ENCODE results near the gene RSRP1. TPM values are rescaled to one million over a fixed set of nuclear protein-coding genes. Genes with fewer than 3 reads are reported as not detected.
"Not testable (repeated sequence)": the region's sequence is repeated elsewhere in the genome, so short reads cannot be mapped to it uniquely, and the experiment has no call there.

Gene RSRP1
- polyA plus RNA-seq, 1 donor, result 176 TPM

DNA sequence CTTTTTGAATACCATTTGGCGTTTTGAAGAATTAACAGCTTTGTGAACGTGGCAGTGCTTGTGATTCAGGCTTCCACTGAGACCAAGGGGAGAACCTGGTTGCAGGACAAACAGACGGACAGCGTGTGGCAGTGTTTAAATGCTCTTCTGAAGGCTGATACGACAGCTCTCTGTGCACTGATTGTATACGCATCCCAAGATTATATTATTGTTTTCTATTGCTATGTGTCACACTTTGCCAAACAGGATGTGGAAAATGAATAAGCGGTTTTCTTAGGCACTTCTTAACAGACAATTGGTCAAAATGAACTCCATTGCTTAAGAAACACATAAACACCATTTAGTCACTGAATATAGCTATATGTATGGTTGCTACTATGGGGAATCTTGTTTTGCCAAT is 12.6 kb upstream of the RSRP1 start:
- H3K27me3 ChIP-seq (ENCODE audit: control insufficient read depth, insufficient read depth, low read length); H3K36me3 ChIP-seq (ENCODE audit: control insufficient read depth, insufficient read depth, low read length); DNase-seq; H3K27ac ChIP-seq (ENCODE audit: low read length); H3K4me1 ChIP-seq (ENCODE audit: control insufficient read depth, insufficient read depth, low read length); H3K4me3 ChIP-seq (ENCODE audit: low read length); H3K9me3 ChIP-seq (ENCODE audit: control insufficient read depth, low read depth, low read length): not testable (repeated sequence)
- WGBS (ENCODE audit: insufficient coverage, low lambda C conversion rate), result no CpG with 5 or more reads among the region's 7 CpGs

GRCh38 chr1:25257196-25257595 is 9.9 kb upstream of the RSRP1 start:
- no peaks in the 10 kb centered on the region for H3K36me3 ChIP-seq (ENCODE audit: control insufficient read depth, insufficient read depth, low read length)
- whole genome bisulfite sequencing (ENCODE audit: insufficient coverage, low lambda C conversion rate), result 100% methylated on average over 1 of the region's 1 CpG

GRCh38 chr1:25256578-25256965 is 9.3 kb upstream of the RSRP1 start:
- no peak for DNase-seq
- H3K9me3 ChIP-seq (ENCODE audit: control insufficient read depth, low read depth, low read length), result no peaks in the 10 kb centered on the region
- H3K36me3 ChIP-seq (ENCODE audit: control insufficient read depth, insufficient read depth, low read length), result no peaks in the 10 kb centered on the region
- H3K27ac ChIP-seq (ENCODE audit: low read length), result no peak overlapping the region
- no peaks in the 10 kb centered on the region for H3K27me3 ChIP-seq (ENCODE audit: control insufficient read depth, insufficient read depth, low read length)
- no peak overlapping the region for H3K4me3 ChIP-seq (ENCODE audit: low read length)
- H3K4me1 ChIP-seq (ENCODE audit: control insufficient read depth, insufficient read depth, low read length), result no peaks in the 10 kb centered on the region
- no CpG with 5 or more reads among the region's 5 CpGs for WGBS (ENCODE audit: insufficient coverage, low lambda C conversion rate)

More at GRCh38 chr1:25257196-25257595, 9.9 kb upstream of the RSRP1 start:
- Histone ChIP-seq H3K27ac (ENCODE audit: low read length) (no peak overlapping the region), H3K9me3 (ENCODE audit: control insufficient read depth, low read depth, low read length) (no peaks in the 10 kb centered on the region), H3K27me3 (ENCODE audit: control insufficient read depth, insufficient read depth, low read length) (no peaks in the 10 kb centered on the region), H3K4me1 (ENCODE audit: control insufficient read depth, insufficient read depth, low read length) (no peaks in the 10 kb centered on the region), H3K4me3 (ENCODE audit: low read length) (no peak overlapping the region)
- DNase-seq, result no peak

DNA sequence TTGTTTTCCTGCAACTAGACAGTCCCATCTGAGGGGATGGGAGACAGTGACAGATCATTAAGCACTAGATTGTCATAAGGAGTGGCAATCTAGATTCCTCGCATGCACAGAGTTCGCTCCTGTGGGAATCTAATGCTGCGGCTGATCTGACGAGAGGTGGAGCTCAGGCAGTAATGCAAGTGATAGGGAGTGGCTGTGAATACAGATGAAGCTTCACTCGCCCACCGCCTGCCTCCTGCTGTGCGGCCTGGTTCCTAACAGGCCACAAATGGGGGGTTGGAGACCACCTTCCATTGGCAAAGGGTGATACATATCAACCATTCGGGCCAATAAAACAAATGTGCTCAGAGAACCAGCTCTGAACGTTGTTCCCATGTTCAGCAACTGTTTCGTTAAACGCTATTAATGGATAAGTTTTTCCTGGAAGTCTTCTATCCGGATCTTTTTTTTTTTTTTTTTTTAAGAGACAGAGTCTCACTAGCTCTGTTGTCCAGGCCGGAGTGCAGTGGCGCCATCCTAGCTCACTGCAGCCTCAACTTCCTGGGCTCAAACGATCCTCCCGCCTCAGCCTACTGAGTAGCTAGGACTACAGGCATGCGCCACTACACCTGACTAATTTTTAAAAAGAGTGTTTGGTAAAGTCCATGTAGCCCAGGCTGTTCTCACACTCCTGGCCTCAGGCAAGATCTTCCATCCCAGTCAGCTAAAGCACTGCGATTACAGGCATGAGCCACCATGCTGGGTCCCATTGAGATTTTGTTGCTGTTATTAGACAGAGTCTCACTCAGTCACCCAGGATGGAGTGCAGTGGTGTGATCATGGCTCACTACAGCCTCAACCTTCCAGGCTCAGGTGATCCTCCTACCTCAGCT is 8.7 kb upstream of the RSRP1 start:
- no peak for DNase-seq
- no peak overlapping the region for H3K27ac ChIP-seq (ENCODE audit: low read length)
- no peak overlapping the region for H3K4me3 ChIP-seq (ENCODE audit: low read length)
- 87% methylated on average over 3 of the region's 18 CpGs for WGBS (ENCODE audit: insufficient coverage, low lambda C conversion rate)
- no peaks in the 10 kb centered on the region for H3K4me1 ChIP-seq (ENCODE audit: control insufficient read depth, insufficient read depth, low read length)
- H3K27me3 ChIP-seq (ENCODE audit: control insufficient read depth, insufficient read depth, low read length), result no peaks in the 10 kb centered on the region
- no peaks in the 10 kb centered on the region for H3K9me3 ChIP-seq (ENCODE audit: control insufficient read depth, low read depth, low read length)
- no peaks in the 10 kb centered on the region for H3K36me3 ChIP-seq (ENCODE audit: control insufficient read depth, insufficient read depth, low read length)

GRCh38 chr1:25253911-25254310 is 6.7 kb upstream of the RSRP1 start:
- Histone ChIP-seq H3K9me3 (ENCODE audit: control insufficient read depth, low read depth, low read length) (no peaks in the 10 kb centered on the region), H3K36me3 (ENCODE audit: control insufficient read depth, insufficient read depth, low read length) (no peaks in the 10 kb centered on the region), H3K4me1 (ENCODE audit: control insufficient read depth, insufficient read depth, low read length) (no peaks in the 10 kb centered on the region), H3K4me3 (ENCODE audit: low read length) (no peak overlapping the region), H3K27ac (ENCODE audit: low read length) (no peak overlapping the region), H3K27me3 (ENCODE audit: control insufficient read depth, insufficient read depth, low read length) (no peaks in the 10 kb centered on the region)
- no CpG with 5 or more reads among the region's 2 CpGs for WGBS (ENCODE audit: insufficient coverage, low lambda C conversion rate)
- no peak for DNase-seq

DNA sequence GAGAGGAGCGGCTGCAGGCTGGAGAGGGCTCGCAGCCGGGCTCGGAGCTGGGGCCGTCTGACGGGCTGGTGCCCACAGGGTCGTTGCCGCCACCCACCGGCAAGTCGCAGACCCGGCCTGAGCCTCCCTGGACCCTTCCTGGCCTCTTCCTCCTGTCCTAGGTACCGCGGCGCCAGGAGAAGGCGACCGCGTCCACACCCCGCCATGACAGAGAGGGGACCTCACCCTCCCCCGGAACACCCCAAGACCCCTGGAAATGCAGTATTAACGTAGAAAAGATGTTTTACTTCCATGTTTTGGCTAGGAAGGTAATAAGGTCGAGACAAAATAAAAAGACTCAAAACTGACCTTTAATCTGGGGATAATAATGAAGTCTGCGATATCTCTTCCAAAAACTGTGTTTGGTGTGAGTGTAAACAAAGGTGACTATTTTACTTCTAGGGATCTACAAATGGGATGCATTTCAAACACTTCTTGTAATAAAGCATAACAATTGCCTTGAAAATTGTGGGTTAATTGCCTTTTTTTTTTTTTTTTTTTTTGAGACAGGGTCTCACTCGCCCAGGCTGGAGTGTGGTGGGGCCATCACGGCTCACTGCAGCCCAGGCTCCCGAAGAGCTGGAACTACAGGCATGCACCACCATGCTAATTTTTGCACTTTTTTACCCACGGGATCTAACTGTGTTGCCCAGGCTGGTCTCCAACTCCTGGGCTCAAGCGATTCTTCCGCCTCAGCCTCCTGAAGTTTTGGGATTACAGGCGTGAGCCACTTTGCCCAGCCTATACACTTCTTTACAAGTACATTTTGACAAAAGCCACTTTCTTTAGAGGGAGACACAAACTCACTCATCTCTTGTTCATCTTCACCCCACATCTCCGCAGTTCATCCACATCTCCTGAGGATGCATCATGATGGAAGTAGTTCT is 838 bp upstream of the RSRP1 start:
- peak overlapping the region; percentile 87 for H3K4me3 ChIP-seq (ENCODE audit: low read length)
- peaks cover 12% of the 10 kb centered on the region for H3K4me1 ChIP-seq (ENCODE audit: control insufficient read depth, insufficient read depth, low read length)
- H3K36me3 ChIP-seq (ENCODE audit: control insufficient read depth, insufficient read depth, low read length), result peaks cover 22% of the 10 kb centered on the region
- DNase-seq, result no peak
- H3K9me3 ChIP-seq (ENCODE audit: control insufficient read depth, low read depth, low read length), result no peaks in the 10 kb centered on the region
- H3K27ac ChIP-seq (ENCODE audit: low read length), result peak overlapping the region; percentile 98
- 0% methylated on average over 3 of the region's 30 CpGs for WGBS (ENCODE audit: insufficient coverage, low lambda C conversion rate)
- H3K27me3 ChIP-seq (ENCODE audit: control insufficient read depth, insufficient read depth, low read length), result no peaks in the 10 kb centered on the region

DNA sequence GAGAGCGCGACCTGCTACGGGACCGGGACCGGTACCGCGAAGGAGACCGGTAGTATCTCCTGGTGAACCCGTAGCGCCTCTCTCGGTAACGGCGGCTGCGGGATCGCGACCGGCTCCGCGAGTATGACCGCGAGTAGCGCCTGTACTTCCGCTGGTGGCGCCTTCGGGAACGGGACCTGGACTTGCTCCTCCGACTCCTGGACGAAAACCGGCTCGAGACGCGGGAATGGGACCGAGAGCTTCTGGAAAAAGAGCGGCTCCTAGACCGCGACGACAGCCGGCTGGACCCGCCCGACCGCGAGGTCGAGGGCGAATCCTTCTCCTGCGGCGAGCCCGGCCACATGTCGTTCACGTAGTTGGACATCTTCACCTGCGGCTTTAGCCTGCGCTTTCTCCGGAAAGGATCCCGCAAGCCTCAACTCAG is 642 bp downstream of the RSRP1 start:
- H3K27ac ChIP-seq (ENCODE audit: low read length), result peak overlapping the region; percentile 98
- H3K4me1 ChIP-seq (ENCODE audit: control insufficient read depth, insufficient read depth, low read length), result peaks cover 12% of the 10 kb centered on the region
- peak in 1 of 2 donors; percentile 42 for DNase-seq
- H3K36me3 ChIP-seq (ENCODE audit: control insufficient read depth, insufficient read depth, low read length), result peaks cover 35% of the 10 kb centered on the region
- peak overlapping the region; percentile 87 for H3K4me3 ChIP-seq (ENCODE audit: low read length)
- no peaks in the 10 kb centered on the region for H3K9me3 ChIP-seq (ENCODE audit: control insufficient read depth, low read depth, low read length)
- H3K27me3 ChIP-seq (ENCODE audit: control insufficient read depth, insufficient read depth, low read length), result no peaks in the 10 kb centered on the region
- WGBS (ENCODE audit: insufficient coverage, low lambda C conversion rate), result no CpG with 5 or more reads among the region's 53 CpGs

DNA sequence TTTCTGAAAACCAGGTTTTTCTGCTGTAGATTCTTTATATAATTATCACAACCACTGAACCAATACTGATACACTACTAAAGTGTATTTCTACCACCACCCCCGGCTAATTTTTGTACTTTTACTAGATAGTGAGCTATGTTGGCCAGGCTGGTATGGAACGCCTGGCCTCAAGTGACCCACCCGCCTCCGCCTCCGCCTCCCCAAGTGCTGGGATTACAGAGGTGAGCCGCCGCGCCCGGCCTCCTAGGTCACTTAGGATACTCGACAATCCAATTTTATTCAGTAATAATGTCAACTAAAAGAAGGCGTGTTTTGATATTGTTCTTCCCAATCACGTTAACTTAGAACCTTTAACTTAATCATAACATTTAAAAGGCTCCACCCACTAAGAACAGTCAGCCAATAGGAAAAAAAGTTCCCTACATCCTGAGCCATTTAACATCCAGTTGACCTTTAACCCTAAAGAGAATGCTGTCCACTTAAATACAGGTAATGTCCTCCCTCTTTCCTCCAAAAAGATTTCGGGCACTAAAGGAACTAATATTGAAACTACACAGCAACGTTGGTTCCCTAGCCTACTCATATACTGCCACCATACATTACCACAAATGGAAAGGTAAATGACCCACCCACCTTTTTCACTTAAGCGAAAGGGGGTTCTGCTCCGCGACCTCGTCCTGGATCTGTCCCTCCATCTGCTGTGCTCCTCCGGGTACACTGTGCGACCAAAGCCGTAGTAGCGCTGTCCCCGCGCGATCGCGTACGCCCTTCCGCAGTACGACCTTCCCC is 1.2 kb downstream of the RSRP1 start:
- H3K4me1 ChIP-seq (ENCODE audit: control insufficient read depth, insufficient read depth, low read length), result peaks cover 12% of the 10 kb centered on the region
- H3K9me3 ChIP-seq (ENCODE audit: control insufficient read depth, low read depth, low read length), result no peaks in the 10 kb centered on the region
- H3K27me3 ChIP-seq (ENCODE audit: control insufficient read depth, insufficient read depth, low read length), result no peaks in the 10 kb centered on the region
- DNase-seq, result peak in 1 of 2 donors; percentile 54
- peak overlapping the region; percentile 98 for H3K27ac ChIP-seq (ENCODE audit: low read length)
- 0% methylated on average over 1 of the region's 30 CpGs for WGBS (ENCODE audit: insufficient coverage, low lambda C conversion rate)
- peaks cover 35% of the 10 kb centered on the region for H3K36me3 ChIP-seq (ENCODE audit: control insufficient read depth, insufficient read depth, low read length)
- H3K4me3 ChIP-seq (ENCODE audit: low read length), result peak overlapping the region; percentile 87

DNA sequence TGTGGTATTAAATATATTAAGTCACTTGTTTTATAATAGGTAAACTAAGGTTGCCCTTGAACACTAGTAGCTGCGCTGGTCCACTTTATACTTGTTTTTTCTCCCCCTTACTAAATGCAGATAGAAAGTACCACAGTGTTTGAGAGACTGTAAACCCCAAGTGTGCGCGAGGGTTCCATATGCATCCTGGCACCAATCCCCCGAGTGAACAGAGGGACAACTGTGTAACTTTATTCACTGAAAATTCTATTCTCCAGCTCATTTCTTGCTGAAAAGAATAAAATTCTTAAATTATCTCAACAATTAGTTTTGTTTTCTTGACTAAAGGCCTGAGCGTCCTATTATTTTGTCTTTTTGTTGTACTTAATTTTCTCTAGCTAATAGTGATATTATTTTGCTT is 1.9 kb downstream of the RSRP1 start:
- peak overlapping the region; percentile 87 for H3K4me3 ChIP-seq (ENCODE audit: low read length)
- no peak for DNase-seq
- no peaks in the 10 kb centered on the region for H3K27me3 ChIP-seq (ENCODE audit: control insufficient read depth, insufficient read depth, low read length)
- no peaks in the 10 kb centered on the region for H3K9me3 ChIP-seq (ENCODE audit: control insufficient read depth, low read depth, low read length)
- WGBS (ENCODE audit: insufficient coverage, low lambda C conversion rate), result 100% methylated on average over 1 of the region's 5 CpGs
- peaks cover 18% of the 10 kb centered on the region for H3K4me1 ChIP-seq (ENCODE audit: control insufficient read depth, insufficient read depth, low read length)
- H3K27ac ChIP-seq (ENCODE audit: low read length), result no peak overlapping the region
- H3K36me3 ChIP-seq (ENCODE audit: control insufficient read depth, insufficient read depth, low read length), result peaks cover 35% of the 10 kb centered on the region

DNA sequence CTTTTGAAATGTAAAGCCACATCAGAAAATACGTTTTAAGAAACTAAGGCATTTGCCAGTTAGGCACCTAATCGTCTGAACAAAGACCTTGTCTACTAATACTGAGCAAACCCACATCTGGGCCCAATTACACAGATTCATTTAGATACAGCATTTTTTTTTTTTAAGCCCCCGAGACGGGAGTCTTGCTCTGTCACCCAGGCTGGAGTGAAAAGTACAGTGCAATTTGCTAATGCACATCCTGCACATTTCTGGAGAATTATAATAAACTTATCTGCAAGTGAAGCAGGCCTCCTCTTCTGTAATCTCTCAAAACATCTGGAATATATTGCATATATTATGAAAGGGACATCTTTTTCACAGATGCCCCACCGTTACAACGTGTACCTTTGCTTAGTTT is 3.3 kb downstream of the RSRP1 start:
- Histone ChIP-seq H3K27me3 (ENCODE audit: control insufficient read depth, insufficient read depth, low read length) (no peaks in the 10 kb centered on the region), H3K4me1 (ENCODE audit: control insufficient read depth, insufficient read depth, low read length) (peaks cover 24% of the 10 kb centered on the region), H3K4me3 (ENCODE audit: low read length) (no peak overlapping the region), H3K27ac (ENCODE audit: low read length) (no peak overlapping the region), H3K36me3 (ENCODE audit: control insufficient read depth, insufficient read depth, low read length) (peaks cover 35% of the 10 kb centered on the region), H3K9me3 (ENCODE audit: control insufficient read depth, low read depth, low read length) (no peaks in the 10 kb centered on the region)
- DNase-seq, result no peak
- 100% methylated on average over 1 of the region's 6 CpGs for WGBS (ENCODE audit: insufficient coverage, low lambda C conversion rate)
